CD14-positive monocyte (primary cell): Measurements from ENCODE around the gene ST3GAL4. TPM values are rescaled to one million over a fixed set of nuclear protein-coding genes. Genes with fewer than 3 reads are reported as not detected.

Source experiments
- DNase-seq, 3 donors: peaks; one replicate each; pipeline ENCODE4 v3.0.0-alpha.2; 2011 to 2022
- H2AFZ ChIP-seq: 2 replicates; pipeline ENCODE4 v1.6.0; 2012; ENCODE audit warnings: mild to moderate bottlenecking, low read depth, low read length, inconsistent platforms; ENCODE audit not compliant: insufficient read depth, poor library complexity, severe bottlenecking
- H3K27ac ChIP-seq, 2 donors: 1 replicate in 1 of 2; 2 replicates in 1 of 2; pipeline ENCODE4 v1.5.1; 2012 to 2013; ENCODE audit warnings: low read length in 2 of 2, control low read depth in 1 of 2, inconsistent platforms in 1 of 2, low read depth in 1 of 2, mild to moderate bottlenecking in 1 of 2
- H3K27me3 ChIP-seq, 2 donors: one replicate each; pipeline versions ENCODE4 v1.6.0 to v1.6.1; 2011 to 2013; ENCODE audit warnings: low read length in 2 of 2; ENCODE audit not compliant: control insufficient read depth in 2 of 2, insufficient read depth in 2 of 2
- H3K36me3 ChIP-seq, 2 donors: replicated peaks in 1 of 2; 1 replicate in 1 of 2; 2 replicates in 1 of 2; pipeline versions ENCODE4 v1.5.1 to v1.6.1; 2012 to 2013; ENCODE audit warnings: low read length in 2 of 2, control low read depth in 1 of 2, inconsistent platforms in 1 of 2, mild to moderate bottlenecking in 1 of 2; ENCODE audit not compliant: insufficient read depth in 2 of 2, control insufficient read depth in 1 of 2
- H3K4me1 ChIP-seq, 2 donors: 1 replicate in 1 of 2; 2 replicates in 1 of 2; pipeline versions ENCODE4 v1.5.1 to v1.6.1; 2012 to 2013; ENCODE audit warnings: low read length in 2 of 2, control low read depth in 1 of 2, inconsistent platforms in 1 of 2, mild to moderate bottlenecking in 1 of 2, moderate library complexity in 1 of 2; ENCODE audit not compliant: insufficient read depth in 2 of 2, control insufficient read depth in 1 of 2
- H3K4me2 ChIP-seq: replicated peaks from 2 replicates; pipeline ENCODE3; 2012; ENCODE audit warnings: low read length, moderate library complexity, mild to moderate bottlenecking; ENCODE audit not compliant: poor library complexity, severe bottlenecking; ENCODE audit errors: extremely low read depth
- H3K4me3 ChIP-seq, 3 experiments: fragments of 200-600 bp in 1 of 3; sonication (generic) in 1 of 3; replicated peaks in 1 of 3; 1 replicate in 2 of 3; 2 replicates in 1 of 3; pipeline ENCODE4 v1.5.1; 2011 to 2013; ENCODE audit warnings: low read length in 3 of 3, mild to moderate bottlenecking in 3 of 3, control low read depth in 2 of 3, low read depth in 2 of 3, inconsistent platforms in 1 of 3, moderate library complexity in 1 of 3
- H3K79me2 ChIP-seq: 2 replicates; pipeline ENCODE4 v1.6.0; 2012; ENCODE audit warnings: mild to moderate bottlenecking, control low read depth, inconsistent platforms, low read length, moderate library complexity; ENCODE audit not compliant: insufficient read depth
- H3K9ac ChIP-seq: 2 replicates; pipeline ENCODE4 v1.6.0; 2017; ENCODE audit warnings: low read length, mild to moderate bottlenecking; ENCODE audit not compliant: insufficient read depth, poor library complexity, severe bottlenecking
- H3K9me3 ChIP-seq, 2 donors: replicated peaks in 1 of 2; 1 replicate in 1 of 2; 2 replicates in 1 of 2; pipeline versions ENCODE4 v1.5.1 to v1.6.1; 2012 to 2013; ENCODE audit warnings: low read length in 2 of 2, control low read depth in 1 of 2; ENCODE audit not compliant: control insufficient read depth in 1 of 2, insufficient read depth in 1 of 2
- H4K20me1 ChIP-seq: 2 replicates; pipeline ENCODE4 v1.6.0; 2012; ENCODE audit warnings: mild to moderate bottlenecking, low read length, control low read depth, moderate library complexity; ENCODE audit not compliant: insufficient read depth
- H3K27ac Mint-ChIP-seq, 7 donors: one replicate each; pipeline ENCODE4 v1.8.0; 2020; ENCODE audit warnings: mild to moderate bottlenecking in 7 of 7, mixed read lengths in 7 of 7, moderate library complexity in 6 of 7, inconsistent platforms in 2 of 7
- H3K27me3 Mint-ChIP-seq, 3 donors: one replicate each; pipeline ENCODE4 v1.8.0; 2021 to 2022; ENCODE audit warnings: low read depth in 3 of 3, mild to moderate bottlenecking in 3 of 3, mixed read lengths in 3 of 3, moderate library complexity in 3 of 3, inconsistent platforms in 1 of 3
- H3K36me3 Mint-ChIP-seq, 2 donors: one replicate each; pipeline ENCODE4 v1.8.0; 2020; ENCODE audit warnings: mixed read lengths in 2 of 2, inconsistent platforms in 1 of 2, mild to moderate bottlenecking in 1 of 2
- H3K4me1 Mint-ChIP-seq: one replicate; pipeline ENCODE4 v1.8.0; 2020; ENCODE audit warnings: mild to moderate bottlenecking, mixed read lengths
- H3K4me3 Mint-ChIP-seq, 2 donors: one replicate each; pipeline ENCODE4 v1.8.0; 2020; ENCODE audit warnings: mild to moderate bottlenecking in 2 of 2, mixed read lengths in 2 of 2, moderate library complexity in 1 of 2
- H3K9me3 Mint-ChIP-seq, 7 donors: one replicate each; pipeline ENCODE4 v1.8.0; 2020 to 2022; ENCODE audit warnings: mixed read lengths in 7 of 7, mild to moderate bottlenecking in 6 of 7, moderate library complexity in 6 of 7, inconsistent platforms in 2 of 7
- CTCF ChIP-seq: fragments of 200-600 bp; IDR thresholded peaks from one replicate; pipeline ENCODE4 v1.8.0; 2022; ENCODE audit warnings: antibody characterized with exemption, mild to moderate bottlenecking
- WGBS: methylation state at CpG from one replicate; pipeline ENCODE4 v1.1.5; 2013; ENCODE audit warnings: missing lambda C conversion rate; ENCODE audit not compliant: insufficient coverage; 5-methylcytosine and 5-hydroxymethylcytosine counted together
- intact Hi-C, 2 donors: fragments of 100-400 bp; cut with micrococcal nuclease; formaldehyde crosslinking; loops; one replicate each; pipeline versions ENCODE4 v1.15.0 to v1.15.1; 2023
- polyA plus RNA-seq, 3 donors: library from polyadenylated mRNA; depleted of rRNA in 1 of 3; unstranded in 2 of 3; stranded (reverse) in 1 of 3; fragments of 300-500 nt in 2 of 3; fragments of >200 nt in 1 of 3; fragmentation: Illumina TruSeq in 2 of 3; gene quantifications; 1 replicate in 2 of 3; 2 replicates in 1 of 3; pipeline ENCODE4 v1.2.3, GENCODE V29; 2012 to 2021

Gene ST3GAL4
- polyA plus RNA-seq, 3 donors = 7.8 to 14.3 (median 10.1) TPM

- intact Hi-C loops = no loop called here
- H3K9ac ChIP-seq = no peak overlapping the region
- H3K36me3 Mint-ChIP-seq = peaks cover 22 to 30% of the 10 kb centered on the region in 2 donors
- WGBS = 100% methylated on average over 1 of the region's 5 CpGs
- no peak for TF ChIP-seq CTCF
- H3K79me2 ChIP-seq = no peaks in the 10 kb centered on the region
- no peak overlapping the region for H3K27ac Mint-ChIP-seq
- no peaks in the 10 kb centered on the region for H3K9me3 ChIP-seq
- H3K4me3 ChIP-seq = no peak overlapping the region
- DNase-seq = no peak
- no peak overlapping the region for H3K27ac ChIP-seq
- no peaks in the 10 kb centered on the region for H4K20me1 ChIP-seq
- H3K27me3 ChIP-seq = no peaks in the 10 kb centered on the region
- H2AFZ ChIP-seq = no peak overlapping the region
- no peaks in the 10 kb centered on the region for H3K27me3 Mint-ChIP-seq
- peaks cover 9 to 12% of the 10 kb centered on the region in 2 donors for H3K4me1 ChIP-seq
- no peak overlapping the region for H3K4me2 ChIP-seq
- peaks cover 8 to 53% of the 10 kb centered on the region in 2 donors for H3K36me3 ChIP-seq
- H3K9me3 Mint-ChIP-seq = no peaks in the 10 kb centered on the region
- H3K4me3 Mint-ChIP-seq = no peak overlapping the region
- peaks cover 12% of the 10 kb centered on the region for H3K4me1 Mint-ChIP-seq
Measured at GRCh38 chr11:126414615-126415014, 59.1 kb downstream of the ST3GAL4 start.

- Histone ChIP-seq H3K36me3 (peaks cover 8 to 48% of the 10 kb centered on the region in 2 donors), H3K4me1 (peaks cover 12 to 17% of the 10 kb centered on the region in 2 donors), H3K27ac (no peak overlapping the region), H3K9me3 (no peaks in the 10 kb centered on the region), H3K9ac (no peak overlapping the region), H2AFZ (no peak overlapping the region), H3K27me3 (no peaks in the 10 kb centered on the region), H3K79me2 (no peaks in the 10 kb centered on the region), H3K4me2 (no peak overlapping the region), H3K4me3 (no peak overlapping the region), H4K20me1 (no peaks in the 10 kb centered on the region)
- intact Hi-C loops = no loop called here
- Mint-ChIP-seq H3K4me3 (no peak overlapping the region), H3K9me3 (no peaks in the 10 kb centered on the region), H3K27ac (no peak overlapping the region), H3K27me3 (no peaks in the 10 kb centered on the region), H3K36me3 (peaks cover 19 to 25% of the 10 kb centered on the region in 2 donors), H3K4me1 (peaks cover 17% of the 10 kb centered on the region)
- DNase-seq = no peak
- WGBS = 81% methylated on average over 3 of the region's 7 CpGs
- TF ChIP-seq CTCF = no peak
Measured at GRCh38 chr11:126415128-126415527, 59.6 kb downstream of the ST3GAL4 start.
